CD4-positive, alpha-beta T cell treated with Interleukin-6 for 4 hours (primary cell): Measurements from ENCODE around the gene MDK.
A peak's percentile ranks its signal among the peaks of the same experiment; 100 is the strongest.
"Not testable (repeated sequence)": the region's sequence is repeated elsewhere in the genome, so short reads cannot be mapped to it uniquely, and the experiment has no call there.

Experiments used
- DNase-seq: peaks from one replicate; pipeline ENCODE4 v3.0.0-alpha.2; 2020; ENCODE audit warnings: mixed read lengths

Gene MDK

DNA sequence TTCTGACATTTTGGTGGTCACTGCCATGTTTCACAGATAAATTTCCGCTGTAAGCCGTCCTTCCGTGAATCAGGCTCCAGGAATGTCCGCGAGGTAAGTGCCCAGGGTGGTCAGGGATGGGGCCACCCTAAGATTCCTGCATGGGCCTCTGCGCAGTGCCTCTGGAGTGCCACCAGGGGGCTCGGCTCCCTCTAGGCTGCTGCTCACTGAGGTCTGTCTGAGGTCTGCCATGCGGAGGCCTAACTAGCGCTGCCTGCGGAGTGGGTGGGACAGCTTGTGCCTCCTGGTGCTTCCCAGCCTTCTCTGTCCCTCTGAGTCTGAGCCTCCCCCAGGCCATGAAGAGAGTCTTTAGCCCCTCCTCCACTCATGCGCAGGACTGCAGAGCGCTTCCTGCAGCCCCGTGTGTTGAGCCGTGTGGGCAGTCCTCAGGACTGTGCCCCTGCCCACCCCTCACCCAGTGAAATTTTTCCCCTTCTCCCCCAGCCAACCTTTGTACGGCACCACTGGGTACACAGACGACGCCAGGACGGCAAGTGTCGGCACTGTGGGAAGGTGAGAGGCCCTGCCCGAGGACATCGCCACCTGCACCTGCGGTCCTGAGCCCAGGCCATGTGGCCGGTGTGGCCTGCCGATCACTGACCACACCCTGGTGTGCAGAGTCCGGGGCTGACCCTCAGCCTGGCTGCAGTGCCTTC, 11.9 kb upstream of the MDK start:
- peak; percentile 66 for DNase-seq

DNA sequence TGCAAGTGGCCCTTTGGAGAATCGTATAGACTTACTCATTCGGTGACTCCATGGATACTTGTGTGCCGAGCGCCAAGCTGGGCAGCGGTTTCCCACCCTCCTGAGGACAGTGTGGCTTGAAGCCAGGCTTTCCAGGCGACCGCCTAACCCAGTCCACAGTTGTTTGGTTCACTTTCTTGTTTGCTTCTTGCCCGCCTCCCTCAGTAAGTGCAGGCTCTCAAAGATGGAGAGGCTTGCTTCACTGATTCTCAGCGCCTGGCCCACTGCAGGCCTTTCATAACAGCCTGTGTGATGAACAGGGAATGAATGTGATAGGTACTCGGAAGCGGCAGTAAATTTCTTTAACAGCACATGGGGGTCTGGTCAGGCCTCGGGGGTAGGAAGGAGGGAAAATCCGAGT, 11.2 kb upstream of the MDK start:
- no peak for DNase-seq

DNA sequence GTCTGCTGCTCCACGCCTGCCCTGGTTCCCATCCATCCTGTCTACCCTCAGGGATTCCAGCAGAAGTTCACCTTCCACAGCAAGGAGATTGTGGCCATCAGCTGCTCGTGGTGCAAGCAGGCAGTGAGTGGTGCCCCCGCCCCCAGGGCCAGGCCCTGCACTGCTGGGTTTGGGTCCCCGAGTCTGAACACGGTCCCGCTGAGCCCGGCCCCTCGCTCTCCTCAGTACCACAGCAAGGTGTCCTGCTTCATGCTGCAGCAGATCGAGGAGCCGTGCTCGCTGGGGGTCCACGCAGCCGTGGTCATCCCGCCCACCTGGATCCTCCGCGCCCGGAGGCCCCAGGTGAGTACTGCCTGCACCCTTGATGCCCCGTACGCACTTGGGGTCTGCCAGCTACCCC, 10.2 kb upstream of the MDK start:
- not testable (repeated sequence) for DNase-seq

DNA sequence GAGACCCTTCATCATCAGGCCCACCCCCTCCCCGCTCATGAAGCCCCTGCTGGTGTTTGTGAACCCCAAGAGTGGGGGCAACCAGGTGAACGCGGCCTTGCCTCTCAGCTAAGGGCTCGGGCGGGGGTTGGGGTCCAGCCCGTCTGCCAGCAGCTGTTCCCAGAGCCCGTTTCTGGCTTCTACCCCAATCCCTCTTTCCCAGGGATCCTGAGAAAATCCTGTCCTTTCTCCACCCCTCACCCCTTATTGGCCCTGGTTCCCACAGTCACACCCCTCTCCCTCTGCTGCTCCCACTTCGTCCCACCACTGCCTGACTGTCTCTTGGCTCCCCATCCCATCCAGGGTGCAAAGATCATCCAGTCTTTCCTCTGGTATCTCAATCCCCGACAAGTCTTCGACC, 9.4 kb upstream of the MDK start:
- DNase-seq = no peak

DNA sequence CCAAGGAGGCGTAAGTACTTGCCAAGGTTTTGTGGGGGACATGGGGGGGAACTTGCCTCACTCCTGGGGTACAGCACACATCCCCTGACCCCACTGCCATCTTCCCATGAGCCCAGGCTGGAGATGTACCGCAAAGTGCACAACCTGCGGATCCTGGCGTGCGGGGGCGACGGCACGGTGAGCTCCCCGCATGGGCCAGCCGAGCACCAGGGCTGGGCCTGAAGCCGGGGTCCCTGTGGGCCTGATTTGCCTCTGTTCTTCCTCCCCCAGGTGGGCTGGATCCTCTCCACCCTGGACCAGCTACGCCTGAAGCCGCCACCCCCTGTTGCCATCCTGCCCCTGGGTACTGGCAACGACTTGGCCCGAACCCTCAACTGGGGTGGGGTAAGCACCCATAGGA, 9.0 kb upstream of the MDK start:
- DNase-seq = not testable (repeated sequence)

GRCh38 chr11:46373787-46374740, 7.4 kb upstream of the MDK start:
- no peak for DNase-seq

DNA sequence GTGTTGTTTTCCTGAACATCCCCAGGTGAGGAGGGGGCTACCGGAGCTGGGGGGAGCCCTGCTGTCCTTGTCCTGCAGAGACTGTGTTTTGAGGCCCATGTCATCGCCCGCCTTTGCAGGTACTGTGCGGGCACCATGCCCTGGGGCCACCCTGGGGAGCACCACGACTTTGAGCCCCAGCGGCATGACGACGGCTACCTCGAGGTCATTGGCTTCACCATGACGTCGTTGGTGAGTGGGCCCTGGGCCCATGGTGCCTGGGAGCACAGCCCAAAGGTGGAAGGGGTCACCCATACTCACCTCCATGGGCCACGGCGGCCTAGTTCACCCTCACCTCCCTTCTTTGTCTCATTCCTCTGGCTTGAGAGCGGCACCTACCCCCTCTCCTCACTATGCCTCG, 6.7 kb upstream of the MDK start:
- DNase-seq = no peak

DNA sequence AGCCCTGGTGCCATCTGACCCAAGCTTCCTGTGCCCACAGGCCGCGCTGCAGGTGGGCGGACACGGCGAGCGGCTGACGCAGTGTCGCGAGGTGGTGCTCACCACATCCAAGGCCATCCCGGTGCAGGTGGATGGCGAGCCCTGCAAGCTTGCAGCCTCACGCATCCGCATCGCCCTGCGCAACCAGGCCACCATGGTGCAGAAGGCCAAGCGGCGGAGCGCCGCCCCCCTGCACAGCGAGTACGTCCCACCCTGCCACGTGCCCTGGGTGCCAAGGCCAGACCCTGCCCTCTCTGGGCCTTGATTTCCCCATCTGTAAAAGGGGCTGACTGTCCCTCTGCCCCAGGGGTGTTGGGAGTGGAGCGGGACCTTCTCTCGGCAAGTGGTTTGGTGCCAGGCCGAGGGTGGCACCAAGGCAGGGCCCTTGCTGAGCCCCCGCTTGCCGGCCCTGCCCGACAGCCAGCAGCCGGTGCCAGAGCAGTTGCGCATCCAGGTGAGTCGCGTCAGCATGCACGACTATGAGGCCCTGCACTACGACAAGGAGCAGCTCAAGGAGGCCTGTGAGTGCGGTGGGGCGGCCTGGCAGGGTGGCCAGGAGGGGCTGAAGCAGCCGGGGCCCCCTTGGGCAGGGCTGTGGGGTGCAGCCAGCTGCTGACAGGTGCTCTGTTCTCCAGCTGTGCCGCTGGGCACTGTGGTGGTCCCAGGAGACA, 5.9 kb upstream of the MDK start:
- DNase-seq = no peak

GRCh38 chr11:46376258-46377050, 5.0 kb upstream of the MDK start:
- DNase-seq = no peak

GRCh38 chr11:46377290-46377689, 4.2 kb upstream of the MDK start:
- DNase-seq = no peak

- no peak for DNase-seq
Observed at GRCh38 chr11:46377831-46378230, 3.6 kb upstream of the MDK start.

GRCh38 chr11:46378296-46378695, 3.2 kb upstream of the MDK start:
- no peak for DNase-seq

GRCh38 chr11:46378811-46379481, 2.5 kb upstream of the MDK start:
- DNase-seq = no peak

GRCh38 chr11:46379482-46380293, 1.8 kb upstream of the MDK start:
- peak; percentile 14 for DNase-seq

- DNase-seq = peak; percentile 65
Observed at GRCh38 chr11:46380340-46381047, 975 bp upstream of the MDK start.

GRCh38 chr11:46381819-46382645, 563 bp downstream of the MDK start:
- DNase-seq = peak; percentile 34

GRCh38 chr11:46382646-46383403, 1.4 kb downstream of the MDK start:
- DNase-seq = no peak

DNA sequence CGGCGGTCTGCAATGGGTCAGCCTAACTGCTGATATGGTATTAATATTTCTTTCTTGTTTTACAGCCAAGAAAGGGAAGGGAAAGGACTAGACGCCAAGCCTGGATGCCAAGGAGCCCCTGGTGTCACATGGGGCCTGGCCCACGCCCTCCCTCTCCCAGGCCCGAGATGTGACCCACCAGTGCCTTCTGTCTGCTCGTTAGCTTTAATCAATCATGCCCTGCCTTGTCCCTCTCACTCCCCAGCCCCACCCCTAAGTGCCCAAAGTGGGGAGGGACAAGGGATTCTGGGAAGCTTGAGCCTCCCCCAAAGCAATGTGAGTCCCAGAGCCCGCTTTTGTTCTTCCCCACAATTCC, 1.9 kb downstream of the MDK start:
- DNase-seq = no peak
